GM20431 (cell line): Measurements from ENCODE around the gene PRSS23.

ENCODE experiments used
- in situ Hi-C: fragments of 300-500 bp; cut with MseI, MboI; formaldehyde crosslinking; loops from one replicate; pipeline ENCODE4 v1.15.0; 2020; ENCODE audit warnings: low sequenced_read_pairs; ENCODE audit not compliant: unreplicated experiment

Gene PRSS23

GRCh38 chr11:86787656-86788055 is 12.7 kb upstream of the PRSS23 start:
- in situ Hi-C loops = no loop called here

GRCh38 chr11:86790195-86790725 is 10.1 kb upstream of the PRSS23 start:
- in situ Hi-C loops = no loop called here

GRCh38 chr11:86790867-86791849 is 9.2 kb upstream of the PRSS23 start:
- in situ Hi-C loops = no loop called here

GRCh38 chr11:86792150-86792549 is 8.2 kb upstream of the PRSS23 start:
- in situ Hi-C loops = no loop called here

GRCh38 chr11:86793307-86793706 is 7.0 kb upstream of the PRSS23 start:
- in situ Hi-C loops = no loop called here

GRCh38 chr11:86795511-86795910 is 4.8 kb upstream of the PRSS23 start:
- in situ Hi-C loops = no loop called here

- in situ Hi-C loops = no loop called here
Measured at GRCh38 chr11:86795949-86796348, 4.4 kb upstream of the PRSS23 start.

GRCh38 chr11:86797133-86797532 is 3.2 kb upstream of the PRSS23 start:
- in situ Hi-C loops = no loop called here

- in situ Hi-C loops = no loop called here
Measured at GRCh38 chr11:86798988-86799387, 1.4 kb upstream of the PRSS23 start.

GRCh38 chr11:86799680-86800075 is 664 bp upstream of the PRSS23 start:
- in situ Hi-C loops = loop anchor here (25.0 kb wide), 1 partner anchor 187 kb away; no protein-coding TSS in a partner anchor

- in situ Hi-C loops = loop anchor here (25.0 kb wide), 1 partner anchor 189 kb away; no protein-coding TSS in a partner anchor
Measured at GRCh38 chr11:86800960-86801272, 574 bp downstream of the PRSS23 start.

GRCh38 chr11:86801364-86801763 is 1.0 kb downstream of the PRSS23 start:
- in situ Hi-C loops = loop anchor here (25.0 kb wide), 1 partner anchor 189 kb away; no protein-coding TSS in a partner anchor

GRCh38 chr11:86802146-86802545 is 1.8 kb downstream of the PRSS23 start:
- in situ Hi-C loops = loop anchor here (25.0 kb wide), 1 partner anchor 190 kb away; no protein-coding TSS in a partner anchor

GRCh38 chr11:86802601-86803051 is 2.3 kb downstream of the PRSS23 start:
- in situ Hi-C loops = loop anchor here (25.0 kb wide), 1 partner anchor 190 kb away; no protein-coding TSS in a partner anchor

GRCh38 chr11:86803136-86804045 is 3.0 kb downstream of the PRSS23 start:
- in situ Hi-C loops = loop anchor here (25.0 kb wide), 1 partner anchor 191 kb away; no protein-coding TSS in a partner anchor

- in situ Hi-C loops = loop anchor here (25.0 kb wide), 1 partner anchor 193 kb away; no protein-coding TSS in a partner anchor
Measured at GRCh38 chr11:86804951-86805350, 4.6 kb downstream of the PRSS23 start.

- in situ Hi-C loops = loop anchor here (25.0 kb wide), 1 partner anchor 194 kb away; no protein-coding TSS in a partner anchor
Measured at GRCh38 chr11:86805873-86806310, 5.5 kb downstream of the PRSS23 start.

GRCh38 chr11:86806903-86807302 is 6.6 kb downstream of the PRSS23 start:
- in situ Hi-C loops = loop anchor here (25.0 kb wide), 1 partner anchor 195 kb away; no protein-coding TSS in a partner anchor

GRCh38 chr11:86807360-86807759 is 7.0 kb downstream of the PRSS23 start:
- in situ Hi-C loops = loop anchor here (25.0 kb wide), 1 partner anchor 195 kb away; no protein-coding TSS in a partner anchor

GRCh38 chr11:86809561-86809960 is 9.2 kb downstream of the PRSS23 start:
- in situ Hi-C loops = loop anchor here (25.0 kb wide), 1 partner anchor 197 kb away; no protein-coding TSS in a partner anchor
